Hematopoietic multipotent progenitor cell treated with erythropoietin and hydrocortisone succinate and interleukin-3 and kit ligand, for 17 days (in vitro differentiated cells): Measurements from ENCODE around the gene GNG12.

Experiments used
- DNase-seq: peaks from one replicate; pipeline ENCODE4 v3.0.0-alpha.2; 2015; ENCODE audit warnings: low spot score

Gene GNG12

DNA sequence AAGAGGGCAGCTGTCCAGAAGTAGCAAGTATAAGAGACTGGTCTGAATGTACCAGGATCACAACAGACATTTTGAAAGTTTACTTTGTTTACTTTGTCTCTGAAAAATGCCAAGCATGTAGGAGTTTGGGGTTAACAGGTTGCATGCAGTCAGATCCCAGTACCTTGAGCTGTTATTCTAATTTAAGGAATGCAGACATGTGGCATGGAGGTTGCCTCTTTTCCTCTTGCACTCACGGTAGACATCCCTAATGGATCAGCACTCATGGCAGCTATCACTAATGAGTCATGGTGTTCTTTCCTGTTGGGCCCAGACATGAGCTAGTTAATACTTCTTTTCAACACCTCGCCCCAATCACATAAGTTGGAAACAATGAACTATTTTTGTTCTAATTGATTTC is 81.0 kb downstream of the GNG12 start:
- DNase-seq, result no peak

- no peak for DNase-seq
Measured at GRCh38 chr1:67750691-67751054, 82.6 kb downstream of the GNG12 start.

- peak; percentile 74 for DNase-seq
Measured at GRCh38 chr1:67749844-67750690, 83.2 kb downstream of the GNG12 start.

DNA sequence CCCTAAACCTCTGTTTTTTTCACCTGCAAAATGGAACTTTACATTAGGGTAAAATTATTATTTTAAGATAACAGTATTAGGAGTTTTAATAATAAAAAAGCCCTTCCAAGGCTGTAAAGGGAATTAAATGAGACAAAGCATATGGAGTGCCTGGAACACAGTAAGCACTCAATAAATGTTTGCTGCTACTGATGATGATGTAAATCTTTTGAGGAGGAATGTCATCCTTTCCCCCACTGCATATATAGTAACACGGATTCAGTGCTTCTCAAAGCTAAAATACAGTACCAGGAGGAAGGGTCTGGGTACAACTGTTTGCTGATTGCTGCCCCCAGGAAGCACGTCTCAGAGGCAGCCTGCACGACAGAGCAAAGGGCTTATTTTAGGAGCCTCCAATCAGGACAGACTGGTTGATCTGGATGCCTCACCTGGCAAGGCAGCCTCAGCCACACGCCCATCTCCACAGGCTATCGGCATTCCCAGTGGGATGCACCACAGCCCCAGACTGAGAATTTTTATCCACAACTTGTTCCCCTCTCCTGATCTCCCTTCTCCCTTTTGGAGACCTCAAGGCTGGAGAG is 83.9 kb downstream of the GNG12 start:
- peak; percentile 25 for DNase-seq

GRCh38 chr1:67748630-67749029 is 84.6 kb downstream of the GNG12 start:
- peak; percentile 23 for DNase-seq

GRCh38 chr1:67747671-67748546 is 85.4 kb downstream of the GNG12 start:
- DNase-seq, result no peak

GRCh38 chr1:67745875-67746698 is 87.2 kb downstream of the GNG12 start:
- no peak for DNase-seq

DNA sequence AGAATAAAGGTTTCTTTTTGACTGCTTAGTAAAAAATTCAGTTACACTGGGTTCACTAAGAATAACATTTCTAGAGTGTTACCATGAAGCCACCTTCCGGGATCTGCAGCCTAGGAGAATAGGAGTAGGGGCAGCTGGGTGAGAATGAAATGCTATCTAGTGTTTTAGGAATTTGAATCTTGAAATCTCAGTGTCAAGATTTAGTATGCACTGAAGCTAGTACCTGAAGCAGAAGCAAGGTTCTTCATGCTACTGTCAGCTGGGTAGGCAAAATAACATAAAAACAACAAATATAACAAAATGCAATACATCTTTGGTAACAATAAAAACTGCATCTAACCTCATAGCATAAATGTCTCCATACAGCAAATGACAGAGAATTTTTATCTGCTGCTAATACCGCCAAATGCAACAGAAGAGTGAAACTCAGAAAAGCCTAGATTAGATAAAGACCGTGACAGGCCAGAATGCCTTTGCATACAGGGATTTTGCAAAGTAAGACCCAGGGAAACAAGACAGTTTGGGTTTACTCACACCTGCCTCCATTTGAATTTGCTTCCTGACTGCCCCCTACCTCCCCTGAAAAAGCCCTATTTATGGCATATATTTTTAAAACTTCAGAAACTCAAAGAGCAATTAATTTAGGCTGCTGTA is 90.1 kb downstream of the GNG12 start:
- DNase-seq, result no peak

GRCh38 chr1:67741736-67742135 is 91.5 kb downstream of the GNG12 start:
- no peak for DNase-seq

DNA sequence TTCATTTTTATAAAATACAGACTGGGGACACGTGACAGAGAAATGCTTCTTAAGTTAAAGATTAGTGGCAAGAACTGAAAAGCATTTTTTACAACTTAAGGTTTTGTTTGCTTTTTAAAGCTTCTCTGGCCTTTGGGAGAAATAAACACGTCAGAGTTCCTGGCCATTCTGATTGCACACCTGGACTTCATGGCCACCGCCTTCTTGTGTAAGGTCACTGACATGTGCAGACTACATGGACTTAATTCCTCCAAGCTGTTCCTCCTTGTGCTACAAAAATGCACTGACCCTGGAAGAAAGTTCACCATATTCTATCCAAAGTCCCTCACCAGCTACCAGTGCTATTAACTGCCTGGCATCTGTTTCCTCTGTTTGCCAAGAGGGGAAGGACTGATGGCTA is 92.1 kb downstream of the GNG12 start:
- DNase-seq, result no peak

- no peak for DNase-seq
Measured at GRCh38 chr1:67740543-67740942, 92.7 kb downstream of the GNG12 start.

GRCh38 chr1:67739361-67739760 is 93.9 kb downstream of the GNG12 start:
- no peak for DNase-seq

DNA sequence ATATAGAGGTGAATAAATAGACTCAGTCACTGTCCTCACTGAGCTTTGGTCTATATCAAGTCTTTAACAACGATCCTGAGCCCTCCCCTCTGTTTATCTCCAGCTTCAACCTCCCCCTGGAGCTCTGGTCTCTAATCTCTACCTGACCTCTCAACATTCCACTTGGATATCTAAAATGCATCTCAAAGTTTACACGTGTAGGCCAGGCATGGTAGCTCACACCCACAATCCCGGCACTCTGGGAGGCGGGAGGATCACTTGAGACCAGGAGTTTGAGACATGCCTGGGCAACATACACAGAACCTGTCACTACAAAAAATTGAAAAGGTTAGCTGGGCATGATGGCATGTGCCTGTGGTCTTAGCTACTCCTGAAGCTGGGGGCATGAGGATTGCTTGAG is 94.9 kb downstream of the GNG12 start:
- DNase-seq, result no peak

- no peak for DNase-seq
Measured at GRCh38 chr1:67737875-67738274, 95.4 kb downstream of the GNG12 start.

DNA sequence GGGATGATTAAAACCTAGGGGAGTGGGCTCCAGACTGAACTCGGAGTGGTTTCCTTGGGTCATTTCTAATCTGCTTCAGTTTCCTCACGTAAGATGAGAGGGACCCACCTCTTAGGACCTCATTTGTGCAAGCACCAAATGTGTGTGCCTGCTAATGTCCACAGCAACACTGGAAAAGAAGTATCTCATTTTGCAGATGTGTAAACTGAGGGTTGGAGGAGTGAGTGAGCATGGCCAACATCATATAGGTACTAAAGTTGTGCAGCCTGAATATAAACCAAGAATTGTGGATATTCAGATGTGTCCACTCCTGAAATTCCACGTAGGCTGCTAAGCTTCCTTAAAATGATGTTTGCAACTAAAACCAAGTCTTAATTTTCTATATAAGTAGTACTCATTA is 96.5 kb downstream of the GNG12 start:
- DNase-seq, result no peak

DNA sequence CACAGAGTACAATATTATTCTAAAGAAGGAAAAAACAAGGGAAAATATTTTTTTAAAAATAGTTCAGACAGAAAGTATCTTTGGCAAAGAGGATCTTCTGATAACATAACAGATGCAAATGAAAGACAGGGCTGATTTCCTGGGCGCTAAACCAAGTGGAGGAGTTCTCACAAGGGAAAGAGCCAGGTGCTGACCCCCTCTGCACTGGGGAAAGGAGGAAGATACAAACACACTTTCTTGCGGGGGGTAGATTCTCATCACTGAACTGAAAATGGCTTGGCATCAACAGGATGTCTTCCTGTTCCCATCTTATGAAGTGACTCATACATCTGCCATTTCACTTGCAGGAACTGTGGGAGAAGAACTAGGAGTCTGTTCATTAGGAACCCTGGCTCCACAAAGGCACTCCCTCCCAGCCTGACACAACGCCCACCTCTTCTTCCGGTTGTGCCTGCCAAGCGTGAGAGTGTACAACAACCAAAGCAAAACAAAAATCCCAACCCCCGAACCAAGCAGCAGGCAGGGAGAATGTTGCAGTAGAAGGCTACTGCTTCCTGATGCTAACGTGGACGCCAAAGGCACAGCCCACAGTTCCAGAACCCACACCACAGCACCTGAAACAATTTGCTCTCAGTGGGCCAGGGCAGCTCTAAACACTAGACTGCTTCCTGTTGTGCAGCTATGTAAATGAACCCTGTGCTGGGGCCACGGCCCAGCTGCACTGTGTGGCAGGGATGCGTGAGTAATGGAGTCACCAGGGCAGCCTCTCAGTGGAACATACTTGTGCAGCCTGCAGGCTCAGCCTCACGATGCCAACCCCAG is 97.2 kb downstream of the GNG12 start:
- peak; percentile 64 for DNase-seq

GRCh38 chr1:67735206-67735605 is 98.1 kb downstream of the GNG12 start:
- DNase-seq, result peak; percentile 58

GRCh38 chr1:67734323-67734690 is 99.0 kb downstream of the GNG12 start:
- DNase-seq, result no peak

GRCh38 chr1:67733681-67734322 is 99.5 kb downstream of the GNG12 start:
- peak; percentile 85 for DNase-seq

- DNase-seq, result peak; percentile 57
Measured at GRCh38 chr1:67732750-67733151, 100.5 kb downstream of the GNG12 start.
